Mesodermal cell (in vitro differentiated cells): ENCODE measurements around the gene COX7A1.

Experiments used
- H3K27ac ChIP-seq: 2 replicates; pipeline ENCODE4 v1.7.0; 2013; ENCODE audit warnings: mild to moderate bottlenecking, low read depth, low read length, moderate library complexity; ENCODE audit not compliant: severe bottlenecking
- H3K36me3 ChIP-seq: 2 replicates; pipeline ENCODE4 v1.7.1; 2013; ENCODE audit warnings: mild to moderate bottlenecking, low read length, moderate library complexity; ENCODE audit not compliant: control insufficient read depth, insufficient read depth
- H3K4me1 ChIP-seq: one replicate; pipeline ENCODE4 v1.7.1; 2013; ENCODE audit warnings: mild to moderate bottlenecking, low read length; ENCODE audit not compliant: insufficient read depth, control insufficient read depth, poor library complexity, severe bottlenecking
- H3K4me3 ChIP-seq: 2 replicates; pipeline ENCODE4 v1.7.0; 2013; ENCODE audit warnings: low read length, control low read depth, mild to moderate bottlenecking; ENCODE audit not compliant: insufficient read depth, poor library complexity, severe bottlenecking; ENCODE audit errors: extremely low read depth
- H3K9me3 ChIP-seq: 2 replicates; pipeline ENCODE4 v1.7.1; 2013; ENCODE audit warnings: mild to moderate bottlenecking, low read length, moderate library complexity; ENCODE audit not compliant: control insufficient read depth
- WGBS, 2 experiments: methylation state at CpG; one replicate each; pipeline ENCODE4 v1.1.5; 2013; ENCODE audit warnings: missing lambda C conversion rate in 2 of 2; ENCODE audit not compliant: insufficient coverage in 2 of 2; 5-methylcytosine and 5-hydroxymethylcytosine counted together

COX7A1 gene

DNA sequence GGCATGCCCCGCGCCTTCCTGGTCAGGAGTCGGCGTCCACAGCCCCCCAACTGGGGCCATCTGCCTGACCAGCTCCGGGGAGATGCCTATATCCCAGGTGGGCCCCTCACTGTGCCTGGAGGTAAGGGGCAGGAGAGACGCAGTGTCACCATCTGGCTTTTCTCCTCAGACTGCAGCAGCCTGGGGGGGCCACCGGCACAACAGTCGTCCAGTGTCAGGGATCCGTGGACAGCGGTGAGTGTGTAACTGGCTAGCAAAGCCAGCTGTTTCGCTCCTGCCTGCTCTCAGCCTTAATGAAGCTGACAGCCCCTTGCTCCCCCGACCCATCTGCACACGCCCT lies 41.1 kb downstream of the COX7A1 start:
- Histone ChIP-seq H3K27ac (no peak overlapping the region), H3K9me3 (no peaks in the 10 kb centered on the region), H3K4me3 (no peak overlapping the region), H3K4me1 (peaks cover 2% of the 10 kb centered on the region), H3K36me3 (peaks cover 32% of the 10 kb centered on the region)
- WGBS, 2 experiments: 72 to 77% methylated on average over 9 to 10 of the region's 13 CpGs

GRCh38 chr19:36110487-36111199 lies 41.6 kb downstream of the COX7A1 start, which contains the start of gene OVOL3:
Gene OVOL3 (plus strand): TSS chr19:36111143. CDS start chr19:36111203, 60 bp downstream.
- Histone ChIP-seq H3K4me1 (no peaks in the 10 kb centered on the region), H3K4me3 (no peak within 1 kb of the TSS), H3K9me3 (no peaks in the 10 kb centered on the region), H3K27ac (no peak within 1 kb of the TSS), H3K36me3 (peaks cover 35% of the 10 kb centered on the region)
- 55% methylated on average over 1 of the region's 1 CpG; no CpG with 5 or more reads in 1 of the 2 experiments for WGBS, 2 experiments

DNA sequence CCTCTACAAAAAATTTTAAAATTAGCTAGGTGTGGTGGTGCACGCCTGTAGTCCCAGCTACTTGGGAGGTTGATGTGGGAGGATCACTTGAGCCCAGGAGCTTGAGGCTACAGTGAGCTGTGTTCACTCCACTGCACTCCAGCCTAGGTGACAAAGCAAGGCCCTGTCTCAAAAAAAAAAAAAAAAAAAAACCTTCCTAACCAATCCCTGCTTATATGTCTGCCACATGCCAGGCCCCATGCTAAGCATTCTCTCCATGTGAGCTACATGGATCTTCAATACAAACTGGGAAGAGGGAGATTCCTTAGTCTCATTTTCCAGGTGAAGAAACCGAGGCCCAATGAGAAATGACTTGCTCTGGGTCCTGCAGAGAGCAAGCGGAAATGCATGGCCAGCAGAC lies 43.6 kb downstream of the COX7A1 start:
- Histone ChIP-seq H3K27ac (no peak overlapping the region), H3K4me3 (no peak overlapping the region), H3K4me1 (no peaks in the 10 kb centered on the region), H3K9me3 (no peaks in the 10 kb centered on the region), H3K36me3 (peaks cover 45% of the 10 kb centered on the region)
- 95 to 100% methylated on average over 1 to 2 of the region's 3 CpGs for WGBS, 2 experiments

GRCh38 chr19:36106991-36107390 lies 45.3 kb downstream of the COX7A1 start:
- H3K36me3 ChIP-seq: peaks cover 46% of the 10 kb centered on the region

GRCh38 chr19:36106441-36106840 lies 45.8 kb downstream of the COX7A1 start:
- Histone ChIP-seq H3K4me3 (no peak overlapping the region), H3K4me1 (no peaks in the 10 kb centered on the region), H3K36me3 (peaks cover 43% of the 10 kb centered on the region), H3K27ac (no peak overlapping the region), H3K9me3 (no peaks in the 10 kb centered on the region)
- 92 to 93% methylated on average over 6 of the region's 6 CpGs for WGBS, 2 experiments

More at GRCh38 chr19:36106991-36107390, 45.3 kb downstream of the COX7A1 start:
- no peak overlapping the region for H3K27ac ChIP-seq
- H3K9me3 ChIP-seq: no peaks in the 10 kb centered on the region
- WGBS, 2 experiments: 93 to 98% methylated on average over 5 of the region's 5 CpGs
- H3K4me1 ChIP-seq: no peaks in the 10 kb centered on the region
- no peak overlapping the region for H3K4me3 ChIP-seq

DNA sequence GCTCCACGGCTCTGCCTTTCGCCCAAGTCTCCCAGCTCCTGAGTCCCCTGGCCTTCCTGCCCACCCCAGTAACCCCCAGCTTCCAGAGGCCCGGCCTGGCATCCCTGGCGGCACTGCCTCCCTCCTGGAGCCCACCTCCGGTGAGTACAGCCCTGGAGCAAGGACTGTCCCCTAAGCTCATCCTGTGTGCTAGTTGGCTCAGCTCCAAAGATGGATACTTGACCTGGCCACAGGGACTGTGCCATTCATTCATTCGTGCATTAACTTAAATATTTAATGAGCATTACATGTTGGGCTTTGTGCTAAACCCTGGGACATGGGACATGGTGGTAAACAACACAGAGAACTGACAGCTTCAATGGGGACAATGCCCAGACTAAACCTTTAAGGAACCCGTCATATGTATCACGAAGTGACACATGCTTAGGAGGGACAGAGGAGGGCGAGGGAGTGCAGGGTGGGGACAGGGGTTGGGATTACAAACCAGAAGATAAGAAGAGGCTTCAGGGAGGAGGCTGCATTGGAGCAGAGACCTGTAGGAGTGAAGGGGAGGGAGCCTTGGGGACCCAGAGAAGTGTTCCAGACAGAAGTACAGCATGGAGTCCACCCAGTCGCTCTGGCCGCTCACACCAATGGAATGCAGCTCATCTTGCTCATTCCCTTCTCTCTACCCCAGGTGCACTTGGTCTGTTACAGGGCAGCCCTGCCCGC lies 48.2 kb downstream of the COX7A1 start:
- WGBS, 2 experiments: 96 to 97% methylated on average over 9 to 11 of the region's 12 CpGs
- no peak overlapping the region for H3K4me3 ChIP-seq
- H3K36me3 ChIP-seq: peaks cover 60% of the 10 kb centered on the region
- no peak overlapping the region for H3K27ac ChIP-seq
- no peaks in the 10 kb centered on the region for H3K9me3 ChIP-seq
- H3K4me1 ChIP-seq: no peaks in the 10 kb centered on the region

DNA sequence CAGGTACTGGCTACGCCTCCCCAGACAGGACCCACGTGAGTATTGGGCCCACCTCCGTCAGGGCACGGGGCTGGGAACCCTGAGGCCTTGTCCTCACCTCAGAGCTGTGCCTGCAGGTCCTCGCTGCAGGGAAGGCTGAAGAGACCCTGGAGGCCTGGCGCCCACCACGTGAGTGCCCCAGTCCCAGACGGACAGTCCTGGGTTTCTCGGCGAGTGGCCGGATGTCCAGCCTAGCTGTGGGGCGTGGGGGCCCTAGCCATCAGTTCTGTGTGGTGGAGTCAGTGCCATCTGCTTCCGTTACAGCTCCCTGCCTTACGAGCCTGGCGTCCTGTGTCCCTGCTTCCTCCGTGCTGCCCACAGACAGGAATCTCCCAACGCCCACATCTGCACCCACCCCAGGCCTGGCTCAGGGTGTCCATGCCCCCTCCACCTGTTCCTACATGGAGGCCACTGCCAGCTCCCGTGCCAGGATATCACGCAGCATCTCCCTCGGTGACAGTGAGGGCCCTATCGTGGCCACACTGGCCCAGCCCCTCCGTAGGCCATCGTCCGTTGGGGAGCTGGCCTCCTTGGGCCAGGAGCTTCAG lies 49.1 kb downstream of the COX7A1 start:
- Histone ChIP-seq H3K36me3 (peaks cover 61% of the 10 kb centered on the region), H3K9me3 (no peaks in the 10 kb centered on the region), H3K27ac (no peak overlapping the region), H3K4me1 (no peaks in the 10 kb centered on the region), H3K4me3 (no peak overlapping the region)
- 94 to 97% methylated on average over 23 to 24 of the region's 24 CpGs for WGBS, 2 experiments

DNA sequence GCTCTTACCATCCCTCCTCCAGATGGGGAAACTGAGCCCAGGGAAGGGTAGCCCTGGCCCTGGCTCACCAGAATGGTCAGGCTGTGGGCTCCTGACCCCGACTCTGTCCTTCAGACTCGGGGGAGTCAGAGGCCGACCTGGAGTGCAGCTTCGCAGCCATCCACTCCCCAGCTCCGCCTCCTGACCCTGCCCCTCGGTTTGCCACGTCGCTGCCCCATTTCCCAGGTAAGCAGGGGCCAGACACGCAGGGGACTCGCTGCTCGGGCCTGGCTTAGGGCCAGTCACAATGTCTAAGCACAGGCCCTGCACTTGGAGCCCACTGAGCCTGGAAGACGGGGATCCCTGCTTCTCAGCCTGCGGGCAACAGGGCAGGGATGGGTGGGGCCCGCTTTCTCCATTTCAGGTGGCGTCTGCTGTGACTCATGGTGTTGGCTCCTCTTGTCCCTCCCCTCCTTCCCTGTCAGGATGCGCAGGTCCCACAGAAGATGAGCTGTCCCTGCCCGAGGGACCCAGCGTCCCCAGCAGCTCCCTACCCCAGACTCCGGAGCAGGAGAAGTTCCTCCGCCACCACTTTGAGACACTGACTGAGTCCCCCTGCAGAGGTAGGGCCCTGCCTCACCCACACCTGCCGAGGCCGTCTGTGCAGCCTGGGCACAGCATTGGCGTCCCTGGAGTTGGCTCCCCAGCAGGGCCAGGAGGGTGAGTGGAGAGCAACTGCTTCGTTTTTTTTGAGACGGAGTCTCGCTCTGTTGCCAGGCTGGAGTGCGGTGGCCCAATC lies 50.5 kb downstream of the COX7A1 start:
- no peak overlapping the region for H3K4me3 ChIP-seq
- no peaks in the 10 kb centered on the region for H3K9me3 ChIP-seq
- 92% methylated on average over 25 to 26 of the region's 27 CpGs for WGBS, 2 experiments
- H3K4me1 ChIP-seq: no peaks in the 10 kb centered on the region
- H3K36me3 ChIP-seq: peaks cover 68% of the 10 kb centered on the region
- H3K27ac ChIP-seq: no peak overlapping the region
